Measurements from ENCODE around the gene RANBP10.

DNA sequence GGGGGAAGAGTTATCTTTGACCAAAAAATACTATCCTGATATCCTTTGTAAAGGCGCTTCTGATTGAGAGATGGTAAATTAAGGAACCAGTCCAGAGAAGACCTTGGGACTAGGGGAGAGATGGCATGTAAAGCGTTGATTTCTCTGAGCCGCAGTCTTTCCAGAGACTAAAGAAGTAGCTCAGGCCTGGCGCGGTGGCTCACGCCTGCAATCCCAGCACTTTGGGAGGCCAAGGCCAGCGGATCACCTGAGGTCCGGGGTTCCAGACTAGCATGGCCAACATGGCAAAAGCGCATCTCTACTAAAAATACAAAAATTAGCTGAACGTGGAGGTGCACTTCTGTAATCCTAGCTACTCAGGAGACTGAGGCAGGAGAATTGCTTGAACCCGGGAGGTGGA, 41.8 kb upstream of the RANBP10 start:
- TF ChIP-seq POLR2AphosphoS5 (IDR thresholded peaks at IDR 0.05) = no peak
- TF ChIP-seq, protein P1, sequence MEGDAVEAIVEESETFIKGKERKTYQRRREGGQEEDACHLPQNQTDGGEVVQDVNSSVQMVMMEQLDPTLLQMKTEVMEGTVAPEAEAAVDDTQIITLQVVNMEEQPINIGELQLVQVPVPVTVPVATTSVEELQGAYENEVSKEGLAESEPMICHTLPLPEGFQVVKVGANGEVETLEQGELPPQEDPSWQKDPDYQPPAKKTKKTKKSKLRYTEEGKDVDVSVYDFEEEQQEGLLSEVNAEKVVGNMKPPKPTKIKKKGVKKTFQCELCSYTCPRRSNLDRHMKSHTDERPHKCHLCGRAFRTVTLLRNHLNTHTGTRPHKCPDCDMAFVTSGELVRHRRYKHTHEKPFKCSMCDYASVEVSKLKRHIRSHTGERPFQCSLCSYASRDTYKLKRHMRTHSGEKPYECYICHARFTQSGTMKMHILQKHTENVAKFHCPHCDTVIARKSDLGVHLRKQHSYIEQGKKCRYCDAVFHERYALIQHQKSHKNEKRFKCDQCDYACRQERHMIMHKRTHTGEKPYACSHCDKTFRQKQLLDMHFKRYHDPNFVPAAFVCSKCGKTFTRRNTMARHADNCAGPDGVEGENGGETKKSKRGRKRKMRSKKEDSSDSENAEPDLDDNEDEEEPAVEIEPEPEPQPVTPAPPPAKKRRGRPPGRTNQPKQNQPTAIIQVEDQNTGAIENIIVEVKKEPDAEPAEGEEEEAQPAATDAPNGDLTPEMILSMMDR (IDR thresholded peaks at IDR 0.05) = no peak
- no peak for TF ChIP-seq EP300 (IDR thresholded peaks at IDR 0.05)
- no peak for TF ChIP-seq POLR2A (IDR thresholded peaks at IDR 0.05; ENCODE audit: low read depth)
